GM10266 (cell line): ENCODE data around the gene SERPINF2.
"Not testable (repeated sequence)": the region's sequence is repeated elsewhere in the genome, so short reads cannot be mapped to it uniquely, and the experiment has no call there.

Source experiments
- DNase-seq: peaks from one replicate; pipeline ENCODE4 v3.0.0; 2012; ENCODE audit errors: extremely low spot score
- TF ChIP-seq, protein P1 (sequence below): IDR thresholded peaks from 2 replicates; pipeline ENCODE4 v1.5.1; 2012; ENCODE audit warnings: mild to moderate bottlenecking, low read depth; ENCODE audit not compliant: control insufficient read depth, insufficient read depth; ENCODE audit errors: missing control alignments

The SERPINF2 gene

DNA sequence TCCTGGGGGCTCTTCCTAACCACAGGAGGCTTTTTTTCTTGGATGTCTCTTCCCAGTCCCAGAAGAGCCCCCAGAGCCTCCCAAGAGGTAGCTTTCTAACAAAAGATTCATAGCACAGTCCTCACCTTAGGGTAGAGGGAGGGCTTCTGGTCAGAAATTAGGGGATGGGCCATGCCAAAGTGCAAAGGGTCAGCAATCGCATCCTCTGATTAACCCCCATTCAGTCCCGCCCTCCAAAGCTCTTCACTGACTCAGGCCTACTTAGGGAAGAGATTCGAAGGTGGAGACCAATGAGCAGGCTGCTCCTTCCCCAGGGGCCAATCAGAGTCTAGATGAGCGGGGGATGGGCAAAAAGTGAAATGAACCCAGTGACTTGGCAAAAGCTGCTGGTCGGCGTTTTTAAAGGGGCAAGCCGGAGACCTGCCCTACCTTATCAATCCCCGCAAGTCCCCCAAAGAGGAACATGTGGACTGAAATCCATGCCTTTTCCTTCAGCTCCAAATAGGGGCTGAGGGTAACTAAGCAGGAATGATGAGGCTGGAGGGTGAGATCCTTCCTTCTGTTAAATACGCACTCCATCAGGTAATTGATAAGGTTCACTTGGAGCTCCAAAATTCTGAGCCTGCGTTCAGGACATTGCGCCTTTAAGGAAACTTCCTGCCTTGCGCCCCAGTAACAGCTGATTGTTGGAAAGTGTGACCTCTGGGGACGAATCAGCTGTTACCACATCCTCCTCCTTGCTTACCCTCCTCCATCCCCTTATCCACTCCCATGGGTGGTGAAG is 25.6 kb upstream of the SERPINF2 start:
- DNase-seq: peak; percentile 95
- TF ChIP-seq, protein P1, sequence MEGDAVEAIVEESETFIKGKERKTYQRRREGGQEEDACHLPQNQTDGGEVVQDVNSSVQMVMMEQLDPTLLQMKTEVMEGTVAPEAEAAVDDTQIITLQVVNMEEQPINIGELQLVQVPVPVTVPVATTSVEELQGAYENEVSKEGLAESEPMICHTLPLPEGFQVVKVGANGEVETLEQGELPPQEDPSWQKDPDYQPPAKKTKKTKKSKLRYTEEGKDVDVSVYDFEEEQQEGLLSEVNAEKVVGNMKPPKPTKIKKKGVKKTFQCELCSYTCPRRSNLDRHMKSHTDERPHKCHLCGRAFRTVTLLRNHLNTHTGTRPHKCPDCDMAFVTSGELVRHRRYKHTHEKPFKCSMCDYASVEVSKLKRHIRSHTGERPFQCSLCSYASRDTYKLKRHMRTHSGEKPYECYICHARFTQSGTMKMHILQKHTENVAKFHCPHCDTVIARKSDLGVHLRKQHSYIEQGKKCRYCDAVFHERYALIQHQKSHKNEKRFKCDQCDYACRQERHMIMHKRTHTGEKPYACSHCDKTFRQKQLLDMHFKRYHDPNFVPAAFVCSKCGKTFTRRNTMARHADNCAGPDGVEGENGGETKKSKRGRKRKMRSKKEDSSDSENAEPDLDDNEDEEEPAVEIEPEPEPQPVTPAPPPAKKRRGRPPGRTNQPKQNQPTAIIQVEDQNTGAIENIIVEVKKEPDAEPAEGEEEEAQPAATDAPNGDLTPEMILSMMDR: no peak

GRCh38 chr17:1718362-1719165 is 24.1 kb upstream of the SERPINF2 start:
- TF ChIP-seq, protein P1: no peak
- DNase-seq: no peak

- DNase-seq: no peak
- TF ChIP-seq, protein P1: peak; percentile 99
Observed at GRCh38 chr17:1720856-1721386, 21.8 kb upstream of the SERPINF2 start.

DNA sequence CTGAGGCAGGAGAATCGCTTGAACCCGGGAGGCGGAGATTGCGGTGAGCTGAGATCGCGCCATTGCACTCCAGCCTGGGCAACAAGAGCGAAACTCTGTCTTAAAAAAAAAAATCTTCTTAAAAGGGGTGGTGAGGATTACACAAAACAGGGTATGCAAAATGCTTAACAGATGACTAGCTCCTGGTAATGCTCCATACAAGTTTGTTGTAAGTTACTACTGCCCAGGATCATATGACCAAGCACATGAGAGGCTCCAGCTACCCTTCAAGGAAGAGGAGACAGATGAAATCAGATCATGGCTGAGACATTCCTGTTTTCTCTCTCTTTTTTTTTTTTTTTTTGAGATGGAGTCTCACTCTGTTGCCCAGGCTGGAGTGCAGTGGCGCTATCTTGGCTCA is 20.6 kb upstream of the SERPINF2 start:
- DNase-seq: not testable (repeated sequence)

DNA sequence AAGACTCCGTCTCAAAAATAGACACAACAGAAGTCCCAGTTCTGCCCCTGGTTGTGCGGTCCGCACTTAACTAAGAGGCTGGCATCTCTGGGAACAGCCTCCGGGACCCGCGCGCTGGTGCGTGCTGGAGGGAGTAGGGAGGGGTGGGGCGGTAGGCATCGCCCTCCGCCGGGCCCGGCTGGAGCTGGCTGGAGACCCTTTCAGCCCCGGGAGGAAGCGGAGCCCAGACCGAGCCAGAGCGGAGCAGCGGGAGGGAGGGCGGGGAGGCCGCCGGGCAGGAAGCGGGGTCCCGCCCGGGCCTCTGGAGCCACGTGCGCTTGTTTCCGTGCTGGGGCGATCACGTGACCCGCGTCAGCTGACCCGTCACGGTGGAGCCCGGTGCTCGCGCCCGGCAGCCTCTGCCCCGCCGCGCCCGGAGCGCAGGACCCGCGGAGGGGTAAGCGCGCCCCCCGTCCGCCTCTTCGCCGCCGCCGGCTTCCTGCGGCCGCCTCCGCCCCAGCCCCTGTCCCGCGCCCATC is 18.3 kb upstream of the SERPINF2 start, which contains the start of gene WDR81:
Gene WDR81, plus strand, starts transcription at position 354 of the 518 bp plus-strand sequence. CDS start 256 bp downstream, outside the sequence.
- TF ChIP-seq, protein P1: no peak
- DNase-seq: peak; percentile 97

DNA sequence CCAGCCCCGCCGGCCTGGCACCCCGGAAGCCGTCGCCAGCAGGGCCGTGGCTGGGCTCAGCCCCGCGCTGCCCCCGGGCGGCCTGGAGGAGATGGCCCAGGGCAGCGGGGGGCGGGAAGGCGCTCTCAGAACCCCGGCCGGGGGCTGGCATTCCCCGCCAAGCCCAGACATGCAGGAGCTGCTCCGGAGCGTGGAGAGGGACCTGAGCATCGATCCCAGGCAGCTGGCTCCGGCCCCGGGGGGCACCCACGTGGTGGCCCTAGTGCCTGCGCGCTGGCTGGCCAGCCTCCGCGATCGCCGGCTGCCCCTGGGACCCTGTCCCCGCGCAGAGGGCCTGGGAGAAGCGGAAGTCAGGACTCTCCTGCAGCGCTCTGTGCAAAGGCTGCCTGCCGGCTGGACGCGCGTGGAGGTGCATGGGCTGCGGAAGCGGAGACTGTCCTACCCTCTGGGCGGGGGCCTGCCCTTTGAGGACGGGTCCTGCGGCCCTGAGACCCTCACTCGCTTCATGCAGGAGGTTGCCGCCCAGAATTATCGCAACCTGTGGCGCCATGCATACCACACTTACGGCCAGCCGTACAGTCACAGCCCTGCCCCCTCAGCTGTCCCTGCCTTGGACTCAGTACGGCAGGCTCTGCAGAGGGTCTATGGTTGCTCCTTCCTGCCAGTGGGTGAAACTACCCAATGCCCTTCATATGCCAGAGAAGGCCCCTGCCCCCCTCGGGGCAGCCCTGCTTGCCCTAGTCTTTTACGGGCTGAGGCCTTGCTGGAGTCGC is 17.6 kb upstream of the SERPINF2 start:
- DNase-seq: no peak
- TF ChIP-seq, protein P1: peak; percentile 17
